Retina (tissue), 1 donor: ENCODE measurements around the gene TMA16.

ENCODE experiments used
- DNase-seq: peaks from one replicate; pipeline ENCODE4 v3.0.0-alpha.2; 2016

Gene TMA16

GRCh38 chr4:163565226-163566135, 71.0 kb downstream of the TMA16 start:
- DNase-seq = no peak

- no peak for DNase-seq
Observed at GRCh38 chr4:163566257-163566796, 71.8 kb downstream of the TMA16 start.

- no peak for DNase-seq
Observed at GRCh38 chr4:163568843-163569242, 74.4 kb downstream of the TMA16 start.
